ENCODE results near the gene KLF17.
"Not testable (repeated sequence)": the region's sequence is repeated elsewhere in the genome, so short reads cannot be mapped to it uniquely, and the experiment has no call there.

Gene KLF17

GRCh38 chr1:44108971-44109370 is 9.7 kb upstream of the KLF17 start:
- DNase-seq (ENCODE audit: low read depth) = no peak

GRCh38 chr1:44110916-44111315 is 7.7 kb upstream of the KLF17 start:
- no peak for DNase-seq (ENCODE audit: low read depth)

- DNase-seq (ENCODE audit: low read depth) = no peak
Measured at GRCh38 chr1:44111861-44112260, 6.8 kb upstream of the KLF17 start.

- DNase-seq (ENCODE audit: low read depth) = peak; percentile 3
Measured at GRCh38 chr1:44112486-44112885, 6.1 kb upstream of the KLF17 start.

- DNase-seq (ENCODE audit: low read depth) = no peak
Measured at GRCh38 chr1:44113095-44113609, 5.5 kb upstream of the KLF17 start.

GRCh38 chr1:44114098-44114497 is 4.5 kb upstream of the KLF17 start:
- DNase-seq (ENCODE audit: low read depth) = no peak

- not testable (repeated sequence) for DNase-seq (ENCODE audit: low read depth)
Measured at GRCh38 chr1:44117272-44117671, 1.3 kb upstream of the KLF17 start.

GRCh38 chr1:44119525-44119924 is 904 bp downstream of the KLF17 start:
- DNase-seq (ENCODE audit: low read depth) = no peak

- no peak for DNase-seq (ENCODE audit: low read depth)
Measured at GRCh38 chr1:44120398-44120949, 1.9 kb downstream of the KLF17 start.

GRCh38 chr1:44129616-44130500 is 11.2 kb downstream of the KLF17 start:
- no peak for DNase-seq (ENCODE audit: low read depth)

GRCh38 chr1:44131411-44131810 is 12.8 kb downstream of the KLF17 start:
- no peak for DNase-seq (ENCODE audit: low read depth)

- no peak for DNase-seq (ENCODE audit: low read depth)
Measured at GRCh38 chr1:44134071-44134920, 15.7 kb downstream of the KLF17 start.

- no peak for DNase-seq (ENCODE audit: low read depth)
Measured at GRCh38 chr1:44135886-44136285, 17.3 kb downstream of the KLF17 start.

GRCh38 chr1:44138239-44138638 is 19.6 kb downstream of the KLF17 start:
- no peak for DNase-seq (ENCODE audit: low read depth)

GRCh38 chr1:44139565-44139964 is 20.9 kb downstream of the KLF17 start:
- DNase-seq (ENCODE audit: low read depth) = not testable (repeated sequence)

- no peak for DNase-seq (ENCODE audit: low read depth)
Measured at GRCh38 chr1:44141531-44141930, 22.9 kb downstream of the KLF17 start, which contains the start of gene KLF18. TSS of gene KLF18 (minus strand) at chr1:44141631. CDS start at chr1:44141631, 0 bp downstream.

- DNase-seq (ENCODE audit: low read depth) = no peak
Measured at GRCh38 chr1:44144962-44145756, 26.5 kb downstream of the KLF17 start.

- DNase-seq (ENCODE audit: low read depth) = no peak
Measured at GRCh38 chr1:44146536-44147361, 28.1 kb downstream of the KLF17 start.

GRCh38 chr1:44147582-44147981 is 29.0 kb downstream of the KLF17 start:
- no peak for DNase-seq (ENCODE audit: low read depth)

- no peak for DNase-seq (ENCODE audit: low read depth)
Measured at GRCh38 chr1:44151332-44151731, 32.7 kb downstream of the KLF17 start.

- no peak for DNase-seq (ENCODE audit: low read depth)
Measured at GRCh38 chr1:44151808-44152207, 33.2 kb downstream of the KLF17 start.
